Hematopoietic multipotent progenitor cell treated with erythropoietin and hydrocortisone succinate and interleukin-3 and kit ligand, for 17 days (in vitro differentiated cells): ENCODE results near the gene ACP5.

Source experiments
- DNase-seq: peaks from one replicate; pipeline ENCODE4 v3.0.0-alpha.2; 2015; ENCODE audit warnings: low spot score

Gene ACP5

DNA sequence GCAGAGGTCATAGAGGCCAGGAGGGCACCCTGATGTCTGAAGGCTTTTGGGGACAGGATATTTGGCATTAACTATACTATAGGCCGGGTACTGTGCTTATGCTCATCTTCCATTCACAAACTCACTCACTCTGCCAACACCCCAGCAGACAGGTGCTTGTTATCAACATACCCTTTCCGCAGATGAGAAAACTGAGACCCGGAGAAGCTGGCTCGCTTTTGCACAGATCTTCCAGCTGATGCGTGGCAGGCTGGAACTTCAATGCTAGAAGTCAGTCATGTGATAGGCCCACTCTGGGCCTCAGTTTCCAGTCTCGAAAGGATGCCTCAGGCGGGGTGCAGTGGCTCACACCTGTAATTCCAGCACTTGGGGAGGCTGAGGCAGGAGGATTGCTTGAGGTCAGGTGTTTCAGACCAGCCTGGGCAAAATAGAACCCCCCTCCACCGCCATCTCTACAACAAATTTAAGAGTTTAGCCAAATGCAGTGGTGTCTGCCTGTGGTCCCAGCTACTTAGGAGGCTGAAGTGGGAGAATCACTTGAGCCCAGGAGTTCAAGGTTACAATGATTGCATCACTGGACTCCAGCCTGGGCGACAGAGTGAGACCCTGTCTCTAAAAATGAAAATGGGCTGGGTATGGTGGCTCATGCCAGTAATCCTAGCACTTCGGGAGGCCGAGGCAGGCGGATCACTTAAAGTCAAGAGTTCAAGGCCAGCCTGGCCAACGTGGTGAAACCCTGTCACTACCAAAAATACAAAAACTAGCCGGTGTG lies 29.3 kb downstream of the ACP5 start:
- no peak for DNase-seq

DNA sequence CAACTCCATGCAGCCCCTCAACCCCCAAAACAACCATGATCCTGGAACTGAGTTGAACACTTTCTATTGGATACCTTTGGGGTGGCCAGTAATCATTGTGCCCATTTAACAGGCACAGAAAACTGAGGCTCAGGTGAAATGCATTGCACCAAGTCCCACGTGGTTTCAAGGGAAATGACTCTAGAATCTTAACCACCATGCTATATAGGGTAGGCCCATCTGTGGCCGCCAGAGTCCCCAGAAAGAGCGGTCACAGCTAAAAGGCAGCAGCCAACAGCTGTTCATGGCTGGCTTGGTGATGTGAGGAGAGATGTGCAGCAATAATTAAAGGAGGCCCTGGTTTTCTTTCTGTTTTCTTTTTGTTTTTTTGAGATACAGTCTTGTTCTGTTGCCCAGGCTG lies 36.2 kb downstream of the ACP5 start:
- no peak for DNase-seq

DNA sequence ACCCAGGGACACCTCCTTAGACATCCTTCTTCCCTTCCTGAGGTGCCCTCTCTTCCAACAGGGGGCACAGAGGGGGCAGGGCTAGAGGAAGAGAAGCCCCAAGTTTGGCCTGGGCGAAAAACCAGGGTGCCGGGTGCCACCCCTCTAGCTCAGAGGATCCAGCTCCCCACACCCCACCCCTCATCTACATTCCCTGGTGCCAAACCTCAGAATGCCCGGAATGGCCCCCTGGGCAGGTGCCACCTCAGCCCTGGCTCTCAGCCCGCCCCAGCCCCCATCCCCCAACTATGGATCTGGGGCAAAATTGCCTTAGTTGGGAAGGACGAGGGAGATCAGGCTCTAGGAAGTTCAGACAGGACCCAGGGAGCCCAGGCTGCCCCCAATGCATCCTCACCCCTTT lies 36.8 kb downstream of the ACP5 start:
- DNase-seq, result no peak

DNA sequence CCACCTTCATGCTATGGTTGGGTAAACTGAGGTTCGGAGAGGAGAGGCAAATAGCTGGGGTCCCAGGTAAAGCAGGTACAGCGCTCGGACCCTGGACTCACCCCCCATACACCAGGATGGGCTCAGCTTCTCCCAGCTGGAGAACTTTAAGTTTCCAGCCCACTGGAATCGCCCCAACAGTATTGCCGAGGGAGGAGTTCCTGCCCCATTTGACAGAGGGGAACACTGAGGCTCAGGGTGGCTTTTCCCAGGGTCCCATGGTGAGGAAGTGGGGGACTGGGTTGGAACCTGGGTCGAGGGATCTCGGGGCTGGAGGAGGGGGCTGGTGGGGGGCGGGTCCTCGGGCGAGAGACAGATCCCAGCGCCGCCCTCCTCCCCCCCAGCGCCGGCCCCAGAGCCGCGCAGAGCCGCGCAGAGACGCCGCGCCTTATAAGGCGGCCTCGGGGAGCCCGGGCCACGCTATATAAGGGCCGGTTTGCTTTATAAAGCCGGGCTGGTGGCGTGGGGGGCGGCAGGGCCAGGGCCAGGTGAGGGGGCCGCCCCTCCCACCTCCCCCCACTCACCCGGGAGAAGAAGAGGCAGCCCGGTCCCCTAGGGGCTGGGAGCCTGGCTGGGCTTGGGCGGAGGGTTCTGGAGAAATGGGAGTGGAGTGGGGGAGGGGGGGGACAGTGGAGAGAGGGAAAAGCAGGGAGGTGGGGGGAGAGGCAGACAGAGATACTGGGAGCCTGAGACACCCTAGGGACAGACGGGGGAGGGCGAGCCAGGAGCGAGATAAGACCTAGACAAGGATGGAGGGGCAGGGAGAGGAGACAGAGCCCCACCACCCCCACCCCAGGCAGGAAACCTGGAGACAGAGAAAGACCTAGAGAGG lies 37.7 kb downstream of the ACP5 start:
- DNase-seq, result no peak

DNA sequence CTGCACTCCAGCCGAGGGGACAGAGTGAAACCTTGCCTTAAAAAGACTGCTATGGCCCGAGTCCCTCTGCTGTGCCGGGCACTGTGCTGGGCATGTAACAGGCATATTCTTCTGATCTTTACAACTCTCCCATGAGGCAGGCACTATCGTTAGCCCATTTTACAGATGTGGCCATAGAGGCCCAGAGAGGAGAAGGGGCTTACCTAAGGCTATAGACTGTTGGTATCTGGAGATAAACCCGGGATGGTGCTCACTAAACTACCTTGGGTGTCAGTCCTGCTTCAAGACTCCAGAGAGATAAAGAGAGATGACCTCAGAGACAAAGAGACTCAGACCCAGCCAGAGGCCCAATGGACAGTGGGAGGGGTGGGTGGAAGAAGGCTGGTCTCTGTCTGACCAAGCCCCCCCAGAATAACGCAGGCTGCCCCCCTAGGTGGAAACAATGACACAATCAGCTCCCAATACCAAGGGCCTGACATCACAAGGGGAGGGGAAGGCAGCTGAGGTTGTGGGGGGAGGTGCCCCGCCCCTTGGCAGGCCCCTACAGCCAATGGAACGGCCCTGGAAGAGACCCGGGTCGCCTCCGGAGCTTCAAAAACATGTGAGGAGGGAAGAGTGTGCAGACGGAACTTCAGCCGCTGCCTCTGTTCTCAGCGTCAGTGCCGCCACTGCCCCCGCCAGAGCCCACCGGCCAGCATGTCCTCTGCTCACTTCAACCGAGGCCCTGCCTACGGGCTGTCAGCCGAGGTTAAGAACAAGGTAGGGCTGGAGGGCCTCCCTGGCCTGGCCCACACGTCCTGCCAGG lies 39.0 kb downstream of the ACP5 start, which contains the start of gene CNN1:
Gene CNN1 (plus strand): TSS at position 620 of the 805 bp plus-strand sequence. CDS start 77 bp downstream, at position 697.
- no peak for DNase-seq

DNA sequence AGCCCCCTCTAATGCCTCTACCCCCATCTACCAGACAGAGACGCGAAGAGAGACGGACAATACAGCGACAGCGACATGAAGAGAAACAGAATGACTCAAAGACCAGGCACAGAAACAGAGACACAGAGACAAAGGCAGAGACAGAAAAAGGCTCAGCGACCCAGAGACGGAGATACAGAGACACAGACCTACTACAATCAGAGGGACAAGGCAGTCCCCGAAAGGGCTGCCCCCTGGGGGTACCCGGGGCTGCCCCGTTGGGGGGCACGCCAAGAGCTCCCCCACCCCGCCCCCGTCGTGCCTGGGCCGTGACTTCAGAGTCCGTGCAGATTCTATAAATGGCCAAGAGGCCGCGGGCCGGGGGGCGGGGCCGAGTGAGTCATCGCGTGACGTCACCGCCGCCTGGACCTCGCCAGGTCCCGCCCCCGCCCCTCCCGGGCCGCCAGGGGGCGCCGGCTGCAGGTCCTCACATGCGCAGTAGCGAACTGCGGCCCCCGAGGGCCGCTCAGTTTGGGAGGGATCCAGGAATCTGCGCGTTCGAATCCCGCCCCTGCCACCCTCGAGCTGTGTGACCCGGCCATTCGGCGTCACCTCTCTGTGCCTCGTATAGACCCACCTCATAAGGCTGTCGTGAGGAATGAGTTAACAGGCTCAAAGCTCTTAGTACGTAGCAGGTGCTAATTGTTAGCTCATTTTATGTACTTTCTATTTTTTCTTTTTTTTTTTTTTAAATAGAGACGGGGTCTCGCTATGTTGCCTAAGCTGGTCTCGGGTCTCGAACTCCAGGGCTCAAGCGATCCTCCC lies 41.5 kb downstream of the ACP5 start:
- DNase-seq, result peak; percentile 95

DNA sequence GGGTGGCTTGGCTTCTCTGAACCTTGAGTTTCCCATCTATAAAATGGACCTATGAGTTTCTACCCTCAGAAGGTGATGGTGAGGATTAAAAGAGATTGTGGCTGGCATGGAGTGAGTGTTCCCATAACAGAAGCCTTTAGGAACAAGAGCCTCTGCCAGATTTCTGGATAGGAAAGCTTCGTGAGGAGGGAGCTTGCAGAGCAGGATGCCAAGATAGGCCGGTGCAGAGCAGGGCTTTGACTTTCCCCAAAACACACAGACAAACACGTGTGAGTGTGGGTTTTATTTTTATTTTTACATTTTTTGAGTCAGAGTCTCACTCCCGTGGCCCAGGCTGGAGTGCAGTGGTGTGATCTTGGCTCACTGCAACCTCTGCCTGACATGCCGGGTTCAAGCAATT lies 42.5 kb downstream of the ACP5 start:
- no peak for DNase-seq

DNA sequence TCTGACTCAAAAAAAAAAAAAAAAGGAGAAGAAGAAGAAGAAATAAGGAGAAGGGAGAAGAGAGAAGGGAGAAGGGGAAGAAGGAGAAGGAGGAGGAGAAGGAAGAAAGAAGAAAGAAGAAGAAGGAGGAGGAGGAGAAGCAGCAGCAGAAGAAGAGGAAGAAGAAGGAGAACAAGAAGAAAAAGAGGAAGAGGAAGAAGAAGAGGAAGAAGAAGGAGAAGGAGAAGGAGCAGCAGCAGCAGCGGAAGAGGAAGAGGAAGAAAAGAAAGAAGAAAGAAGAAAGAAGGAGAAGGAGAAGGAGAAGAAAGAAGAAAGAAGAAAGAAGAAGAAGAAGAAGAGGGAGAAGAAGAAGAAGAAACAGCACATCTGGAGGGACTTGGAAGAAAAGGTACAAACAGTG lies 42.9 kb downstream of the ACP5 start:
- no peak for DNase-seq

DNA sequence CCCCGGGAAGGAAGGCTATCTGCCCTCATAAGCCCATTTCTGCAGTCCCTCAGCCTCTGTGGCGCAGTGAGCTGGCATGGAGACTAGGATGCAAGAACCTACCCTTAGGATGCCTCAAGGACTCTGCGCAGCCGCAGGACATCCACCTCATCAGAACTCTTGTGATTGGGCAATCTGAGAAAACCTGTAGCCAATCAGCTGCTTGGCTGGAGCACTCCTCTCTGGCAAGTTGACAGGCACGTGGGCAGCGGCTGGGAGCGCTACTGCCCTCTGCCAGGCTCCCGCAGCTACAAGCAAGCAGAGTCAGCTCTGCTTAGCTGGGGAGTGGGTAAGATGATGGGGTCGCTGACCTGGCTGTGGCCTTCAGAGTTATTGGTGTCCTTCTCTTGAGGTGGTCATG lies 47.0 kb downstream of the ACP5 start:
- DNase-seq, result peak; percentile 90

DNA sequence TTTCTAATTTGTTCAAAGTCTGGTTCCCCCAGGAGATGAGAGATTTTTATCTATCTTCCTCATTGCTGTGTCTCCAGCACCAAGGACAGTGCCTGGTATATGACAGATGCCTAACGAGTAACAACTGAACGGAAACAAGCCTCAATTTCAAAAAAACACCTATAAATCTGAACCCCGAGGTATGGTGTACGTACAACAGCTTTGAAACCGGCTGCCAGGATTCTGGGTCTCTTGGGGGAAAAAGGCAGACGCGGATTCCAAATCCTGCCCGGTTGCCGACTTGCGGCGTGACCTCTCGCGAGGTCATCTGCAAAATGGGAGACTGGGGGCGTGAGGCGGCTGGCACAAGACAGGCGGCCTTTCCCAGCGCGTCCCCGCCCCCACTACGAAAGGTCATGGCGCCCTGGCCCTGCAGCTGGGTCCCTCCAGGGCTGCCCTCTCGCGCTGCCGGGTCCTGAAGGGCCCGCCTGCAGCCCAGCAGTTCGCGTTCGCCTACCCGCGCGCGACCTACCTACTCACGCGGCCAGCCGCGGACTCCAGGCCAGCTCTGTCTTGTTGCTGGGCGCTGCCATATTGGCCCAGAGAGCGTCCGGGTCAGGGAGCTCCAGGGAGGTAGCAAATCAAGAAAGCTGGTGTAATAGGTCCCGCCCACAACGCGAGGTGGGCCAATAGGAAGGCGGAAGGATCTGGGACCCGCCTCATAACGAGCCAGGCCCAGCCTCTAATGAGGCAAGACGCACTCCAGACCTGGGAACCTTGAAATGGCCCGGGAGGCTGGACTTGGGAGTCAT lies 48.7 kb downstream of the ACP5 start, which contains the start of gene ECSIT:
Gene ECSIT (minus strand): TSS at position 584 of the 791 bp plus-strand sequence. CDS start 9,964 bp downstream, outside the sequence.
- DNase-seq, result peak; percentile 97
